Mesendoderm (in vitro differentiated cells): ENCODE measurements around the gene RASAL1.
A peak's percentile ranks its signal among the peaks of the same experiment; 100 is the strongest.

ENCODE experiments used
- DNase-seq: peaks from one replicate; pipeline ENCODE4 v3.0.0; 2013
- H2AK5ac ChIP-seq: 2 replicates; pipeline ENCODE4 v1.6.1; 2013; ENCODE audit warnings: low read length, inconsistent platforms
- H2BK120ac ChIP-seq: 2 replicates; pipeline ENCODE4 v1.6.1; 2013; ENCODE audit warnings: low read depth, mild to moderate bottlenecking, low read length, moderate library complexity, mixed read lengths
- H2BK15ac ChIP-seq: replicated peaks from 2 replicates; pipeline ENCODE4 v1.6.1; 2013; ENCODE audit warnings: low read depth, mild to moderate bottlenecking, moderate library complexity
- H2BK5ac ChIP-seq: 2 replicates; pipeline ENCODE4 v1.6.1; 2013; ENCODE audit warnings: low read length, inconsistent platforms
- H3K18ac ChIP-seq: 2 replicates; pipeline ENCODE4 v1.6.1; 2013; ENCODE audit warnings: mild to moderate bottlenecking, low read length, mixed read lengths
- H3K23ac ChIP-seq: one replicate; pipeline ENCODE4 v1.6.1; 2013; ENCODE audit warnings: low read length
- H3K27ac ChIP-seq: 2 replicates; pipeline ENCODE4 v1.5.1; 2013; ENCODE audit warnings: low read depth, mild to moderate bottlenecking, inconsistent platforms, low read length, moderate library complexity
- H3K27me3 ChIP-seq: 2 replicates; pipeline ENCODE4 v1.6.1; 2013; ENCODE audit warnings: low read length, control low read depth, mild to moderate bottlenecking, inconsistent platforms; ENCODE audit not compliant: insufficient read depth, poor library complexity
- H3K36me3 ChIP-seq: 2 replicates; pipeline ENCODE4 v1.6.1; 2013; ENCODE audit warnings: low read length, inconsistent platforms; ENCODE audit not compliant: control insufficient read depth, insufficient read depth
- H3K4ac ChIP-seq: one replicate; pipeline ENCODE4 v1.6.1; 2013; ENCODE audit warnings: low read depth, mild to moderate bottlenecking, low read length, moderate library complexity
- H3K4me1 ChIP-seq: 2 replicates; pipeline ENCODE4 v1.6.1; 2013; ENCODE audit warnings: low read depth, low read length, inconsistent platforms; ENCODE audit not compliant: control insufficient read depth
- H3K4me2 ChIP-seq: 2 replicates; pipeline ENCODE4 v1.6.1; 2013; ENCODE audit warnings: low read length
- H3K4me3 ChIP-seq: 2 replicates; pipeline ENCODE4 v1.5.1; 2013; ENCODE audit warnings: mild to moderate bottlenecking, low read length
- H3K56ac ChIP-seq: one replicate; pipeline ENCODE4 v1.6.1; 2013; ENCODE audit warnings: low read length
- H3K79me1 ChIP-seq: 2 replicates; pipeline ENCODE4 v1.6.1; 2013; ENCODE audit warnings: low read length, inconsistent platforms
- H3K79me2 ChIP-seq: 2 replicates; pipeline ENCODE4 v1.6.1; 2013; ENCODE audit warnings: mild to moderate bottlenecking, low read length; ENCODE audit not compliant: control insufficient read depth, insufficient read depth
- H3K9ac ChIP-seq: 2 replicates; pipeline ENCODE4 v1.6.1; 2013; ENCODE audit warnings: low read length, inconsistent platforms
- H4K5ac ChIP-seq: one replicate; pipeline ENCODE4 v1.6.1; 2013; ENCODE audit warnings: low read length
- H4K8ac ChIP-seq: one replicate; pipeline ENCODE4 v1.6.1; 2013; ENCODE audit warnings: low read depth, mild to moderate bottlenecking, control low read depth, low read length, moderate library complexity
- WGBS: extraction: QIAGEN DNeasy Blood & Tissue Kit; methylation state at CpG from one replicate; pipeline ENCODE4 v1.1.7; 2013; ENCODE audit warnings: low lambda C conversion rate, missing lambda C conversion rate; ENCODE audit not compliant: insufficient coverage; ENCODE audit errors: extremely low coverage; 5-methylcytosine and 5-hydroxymethylcytosine counted together

RASAL1 gene

DNA sequence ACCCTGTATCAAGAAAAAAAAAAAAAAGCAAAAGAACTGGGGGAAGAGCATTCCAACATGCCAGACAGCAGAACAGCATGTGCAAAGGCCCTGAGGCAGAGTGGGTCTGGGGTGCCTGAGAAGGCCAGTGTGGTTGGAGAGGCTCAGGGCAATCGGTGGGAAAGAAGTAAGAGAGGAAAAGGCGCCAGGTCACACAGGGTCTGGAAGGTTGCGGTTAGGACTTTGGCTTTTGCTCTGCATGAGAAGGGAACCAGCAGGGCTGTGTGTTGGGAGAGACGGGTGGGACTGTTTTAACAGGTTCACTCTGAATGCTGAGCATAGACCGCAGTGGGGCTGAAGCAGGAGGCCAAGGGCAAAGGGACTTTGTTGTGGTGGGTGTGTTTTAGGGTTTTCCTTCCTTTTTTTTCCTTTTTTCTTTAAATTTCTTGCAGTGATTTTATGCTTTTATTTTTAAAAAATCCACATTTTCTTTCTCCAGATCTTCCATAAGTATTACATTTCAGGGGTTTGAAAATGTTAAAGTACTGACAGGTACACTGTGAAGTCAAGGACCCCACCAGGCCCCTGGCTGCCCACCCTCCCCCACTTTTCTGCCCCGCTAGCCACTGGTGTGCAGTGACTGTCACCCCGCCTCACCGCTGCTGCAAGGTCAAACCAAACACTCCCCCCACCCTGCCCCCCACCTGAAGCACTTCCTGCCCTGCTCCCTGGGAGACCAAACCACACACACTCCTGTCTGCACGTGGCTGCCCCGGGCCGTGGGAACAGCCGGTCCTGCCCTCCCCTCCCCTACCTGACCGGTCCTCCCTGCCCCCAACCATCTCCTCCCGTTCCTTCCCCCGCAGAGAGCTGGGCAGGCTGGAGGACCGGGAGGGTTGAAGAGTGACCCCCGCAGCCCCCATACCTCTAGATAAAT, 49.1 kb downstream of the RASAL1 start:
- Histone ChIP-seq H3K79me2 (no peaks in the 10 kb centered on the region), H3K4me1 (peaks cover 7% of the 10 kb centered on the region), H3K4ac (no peak overlapping the region), H4K5ac (no peak overlapping the region), H2BK5ac (no peak overlapping the region), H3K4me2 (no peak overlapping the region), H2BK15ac (no peak overlapping the region), H3K23ac (no peak overlapping the region), H2BK120ac (no peak overlapping the region), H3K79me1 (no peaks in the 10 kb centered on the region), H3K27me3 (no peaks in the 10 kb centered on the region), H3K36me3 (no peaks in the 10 kb centered on the region), H2AK5ac (no peak overlapping the region), H3K18ac (no peak overlapping the region), H3K4me3 (no peak overlapping the region), H3K9ac (no peak overlapping the region), H3K56ac (peak overlapping the region; percentile 31), H4K8ac (no peak overlapping the region), H3K27ac (no peak overlapping the region)
- DNase-seq, result peak; percentile 26
- WGBS, result no CpG with 5 or more reads among the region's 17 CpGs

DNA sequence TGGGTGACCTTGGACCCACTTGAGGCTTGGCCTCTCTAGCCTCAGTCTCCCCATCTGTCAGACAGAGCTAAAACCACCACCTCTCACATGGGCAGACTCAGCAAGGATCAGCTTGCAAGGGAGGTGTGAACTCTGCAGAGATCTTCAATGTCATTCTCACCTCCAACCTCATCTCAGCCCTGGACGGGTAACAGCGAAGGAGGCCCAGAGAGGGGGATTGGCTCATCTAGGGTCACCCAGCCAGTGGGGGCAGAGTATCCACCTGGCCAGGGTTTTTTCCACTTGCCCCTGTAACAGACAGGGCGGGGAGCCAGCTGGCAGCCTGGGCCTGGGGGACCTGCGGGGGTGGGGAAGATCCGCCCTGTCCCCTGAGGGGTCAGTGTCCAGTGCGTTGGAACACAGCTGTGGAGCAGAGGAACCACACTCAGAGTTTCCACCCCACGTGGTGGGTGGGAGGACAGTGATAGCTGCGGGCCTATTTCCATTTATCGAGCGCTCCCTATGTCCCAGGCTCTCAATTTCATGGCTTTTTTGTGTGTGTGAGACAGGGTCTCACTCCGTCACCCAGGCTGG, 51.6 kb downstream of the RASAL1 start:
- H3K9ac ChIP-seq, result no peak overlapping the region
- no peak overlapping the region for H2BK15ac ChIP-seq
- no peaks in the 10 kb centered on the region for H3K79me2 ChIP-seq
- DNase-seq, result no peak
- H4K5ac ChIP-seq, result no peak overlapping the region
- no CpG with 5 or more reads among the region's 11 CpGs for whole genome bisulfite sequencing
- no peak overlapping the region for H2BK120ac ChIP-seq
- peak overlapping the region; percentile 45 for H3K23ac ChIP-seq
- no peak overlapping the region for H4K8ac ChIP-seq
- peak overlapping the region; percentile 25 for H3K56ac ChIP-seq
- H3K4me2 ChIP-seq, result no peak overlapping the region
- H3K36me3 ChIP-seq, result no peaks in the 10 kb centered on the region
- H2AK5ac ChIP-seq, result no peak overlapping the region
- no peak overlapping the region for H2BK5ac ChIP-seq
- H3K27me3 ChIP-seq, result no peaks in the 10 kb centered on the region
- no peak overlapping the region for H3K27ac ChIP-seq
- peaks cover 7% of the 10 kb centered on the region for H3K4me1 ChIP-seq
- H3K4ac ChIP-seq, result no peak overlapping the region
- H3K18ac ChIP-seq, result no peak overlapping the region
- H3K79me1 ChIP-seq, result no peaks in the 10 kb centered on the region
- no peak overlapping the region for H3K4me3 ChIP-seq

DNA sequence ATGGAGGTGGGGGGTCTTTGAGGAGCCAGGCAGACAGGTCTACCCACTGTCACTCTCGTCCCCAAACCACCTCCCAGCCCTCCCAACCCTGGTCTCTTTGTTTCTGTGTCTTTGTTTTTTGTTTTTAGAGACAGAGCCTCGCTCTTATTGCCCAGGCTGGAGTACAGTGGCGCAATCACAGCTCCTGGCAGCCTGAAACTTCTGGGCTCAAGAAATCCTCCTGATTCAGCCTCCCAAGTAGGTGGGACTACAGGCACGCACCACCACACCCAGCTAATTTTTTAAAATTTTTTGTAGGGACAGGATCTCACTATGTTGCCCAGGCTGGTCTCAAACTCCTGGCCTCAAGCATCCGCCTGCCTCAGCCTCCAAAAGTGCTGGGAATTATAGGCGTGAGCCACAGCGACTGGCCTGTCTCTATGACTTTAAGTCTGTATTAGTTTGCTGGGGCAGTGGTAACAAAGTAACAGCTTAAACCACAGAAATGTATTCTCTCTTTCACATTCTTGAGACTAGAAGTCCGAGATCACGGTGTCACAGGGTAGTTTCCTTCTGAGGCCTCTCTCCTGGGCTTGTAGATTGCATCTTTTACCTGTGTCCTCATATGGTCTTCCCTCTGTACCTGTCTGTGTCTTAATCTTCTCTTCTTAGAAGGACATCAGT, 52.9 kb downstream of the RASAL1 start:
- DNase-seq, result no peak
- H3K27me3 ChIP-seq, result peaks cover 2% of the 10 kb centered on the region

DNA sequence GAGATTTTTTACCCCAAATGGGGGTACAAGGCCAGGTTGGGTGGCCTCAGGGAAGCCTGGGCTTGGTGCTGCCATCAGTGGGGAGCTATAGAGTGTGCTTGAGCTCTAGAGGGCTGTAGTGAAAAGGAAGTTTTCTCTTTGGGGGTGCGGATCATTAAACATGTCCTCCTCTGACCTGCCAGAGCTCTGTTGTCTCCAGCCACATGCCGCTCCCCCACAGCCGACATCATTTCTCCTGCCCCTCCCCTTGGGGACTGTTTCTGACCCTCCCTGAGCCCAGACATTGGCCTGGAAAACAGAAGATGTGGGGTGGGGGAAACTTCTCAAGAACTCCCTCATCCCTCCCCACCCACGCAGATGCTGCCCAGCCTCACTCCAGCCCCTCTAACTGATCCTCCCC, 53.7 kb downstream of the RASAL1 start:
- WGBS, result no CpG with 5 or more reads among the region's 4 CpGs
- Histone ChIP-seq H3K79me1 (no peaks in the 10 kb centered on the region), H3K4me2 (no peak overlapping the region), H2BK5ac (no peak overlapping the region), H2BK15ac (no peak overlapping the region), H2AK5ac (no peak overlapping the region), H3K79me2 (no peaks in the 10 kb centered on the region), H4K5ac (no peak overlapping the region), H3K4ac (no peak overlapping the region), H4K8ac (no peak overlapping the region), H3K56ac (no peak overlapping the region), H3K9ac (no peak overlapping the region), H3K4me3 (no peak overlapping the region), H3K4me1 (no peaks in the 10 kb centered on the region), H3K18ac (no peak overlapping the region), H3K27ac (no peak overlapping the region), H3K23ac (no peak overlapping the region), H3K36me3 (no peaks in the 10 kb centered on the region), H3K27me3 (peaks cover 2% of the 10 kb centered on the region), H2BK120ac (no peak overlapping the region)
- DNase-seq, result no peak

More for the DNA sequence above, 52.9 kb downstream of the RASAL1 start:
- no CpG with 5 or more reads among the region's 9 CpGs for WGBS
- Histone ChIP-seq H3K4me2 (no peak overlapping the region), H3K18ac (no peak overlapping the region), H2BK120ac (no peak overlapping the region), H3K36me3 (no peaks in the 10 kb centered on the region), H3K79me2 (no peaks in the 10 kb centered on the region), H4K5ac (no peak overlapping the region), H3K4ac (no peak overlapping the region), H3K4me3 (no peak overlapping the region), H2BK5ac (no peak overlapping the region), H4K8ac (no peak overlapping the region), H3K56ac (no peak overlapping the region), H3K27ac (no peak overlapping the region), H2BK15ac (no peak overlapping the region), H3K79me1 (no peaks in the 10 kb centered on the region), H3K23ac (no peak overlapping the region), H3K9ac (no peak overlapping the region), H3K4me1 (peaks cover 7% of the 10 kb centered on the region), H2AK5ac (no peak overlapping the region)

DNA sequence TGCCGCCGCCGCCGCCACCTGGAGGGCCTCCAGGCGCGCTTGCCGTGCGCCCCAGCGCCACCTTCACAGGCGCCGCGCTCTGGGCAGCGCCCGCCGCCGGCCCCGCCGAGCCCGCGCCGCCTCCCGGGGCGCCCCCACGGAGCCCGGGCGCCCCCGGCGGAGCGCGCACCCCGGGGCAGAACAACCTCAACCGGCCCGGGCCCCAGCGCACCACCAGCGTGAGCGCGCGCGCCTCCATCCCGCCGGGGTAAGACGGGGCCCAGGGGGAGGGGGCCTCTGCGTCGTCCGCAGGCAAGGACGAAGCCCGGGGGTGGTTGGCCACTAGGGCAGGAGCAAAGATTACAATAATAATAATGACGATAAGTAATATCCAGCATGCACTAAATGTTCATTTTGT, 57.7 kb downstream of the RASAL1 start:
- Histone ChIP-seq H4K8ac (no peak overlapping the region), H2BK120ac (no peak overlapping the region), H4K5ac (no peak overlapping the region), H2BK5ac (no peak overlapping the region), H2AK5ac (no peak overlapping the region), H3K4me2 (peak overlapping the region; percentile 71), H3K4me3 (no peak overlapping the region), H3K4me1 (no peaks in the 10 kb centered on the region), H3K36me3 (no peaks in the 10 kb centered on the region), H3K23ac (no peak overlapping the region), H2BK15ac (no peak overlapping the region), H3K79me1 (no peaks in the 10 kb centered on the region), H3K27ac (no peak overlapping the region), H3K18ac (no peak overlapping the region), H3K4ac (no peak overlapping the region), H3K79me2 (no peaks in the 10 kb centered on the region), H3K56ac (peak overlapping the region; percentile 64), H3K27me3 (peaks cover 2% of the 10 kb centered on the region), H3K9ac (no peak overlapping the region)
- DNase-seq, result no peak
- no CpG with 5 or more reads among the region's 48 CpGs for WGBS
